Cortex of kidney (tissue), 1 donor: ENCODE results near the gene NPAS3.

Source experiments
- DNase-seq: peaks from one replicate; lab custom pipeline; 2025; lab: John Stamatoyannopoulos, UW

Gene NPAS3

DNA sequence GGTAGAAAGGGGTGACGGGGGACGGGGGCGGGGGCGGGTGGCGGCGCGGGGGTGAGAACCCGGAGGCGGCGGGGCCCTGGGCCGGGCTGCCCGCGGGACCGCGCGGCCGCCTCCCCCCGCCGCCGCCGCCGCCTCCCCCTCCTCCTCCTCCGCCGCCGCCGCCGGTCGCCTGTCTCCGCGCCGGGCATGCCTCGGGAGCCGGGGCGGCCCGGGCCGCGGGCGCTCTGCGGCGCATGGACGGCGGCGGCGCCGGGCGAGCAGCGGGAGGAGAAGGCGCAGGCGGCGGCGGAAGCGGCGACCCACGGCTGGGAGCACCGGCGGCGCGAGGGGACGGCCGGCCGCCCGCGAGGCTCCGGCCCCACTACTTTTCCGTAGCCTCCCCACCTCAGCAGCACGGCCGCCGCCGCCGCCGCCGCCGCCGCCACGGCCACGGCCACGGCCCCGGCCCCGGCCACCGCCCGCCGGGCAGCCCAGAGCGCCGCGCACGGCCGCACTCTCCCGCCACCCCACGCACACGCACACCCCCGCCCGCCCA is at the start of gene NPAS3:
TSS of gene NPAS3 (plus strand) at position 161 of the 535 bp plus-strand sequence.
- no peak for DNase-seq

DNA sequence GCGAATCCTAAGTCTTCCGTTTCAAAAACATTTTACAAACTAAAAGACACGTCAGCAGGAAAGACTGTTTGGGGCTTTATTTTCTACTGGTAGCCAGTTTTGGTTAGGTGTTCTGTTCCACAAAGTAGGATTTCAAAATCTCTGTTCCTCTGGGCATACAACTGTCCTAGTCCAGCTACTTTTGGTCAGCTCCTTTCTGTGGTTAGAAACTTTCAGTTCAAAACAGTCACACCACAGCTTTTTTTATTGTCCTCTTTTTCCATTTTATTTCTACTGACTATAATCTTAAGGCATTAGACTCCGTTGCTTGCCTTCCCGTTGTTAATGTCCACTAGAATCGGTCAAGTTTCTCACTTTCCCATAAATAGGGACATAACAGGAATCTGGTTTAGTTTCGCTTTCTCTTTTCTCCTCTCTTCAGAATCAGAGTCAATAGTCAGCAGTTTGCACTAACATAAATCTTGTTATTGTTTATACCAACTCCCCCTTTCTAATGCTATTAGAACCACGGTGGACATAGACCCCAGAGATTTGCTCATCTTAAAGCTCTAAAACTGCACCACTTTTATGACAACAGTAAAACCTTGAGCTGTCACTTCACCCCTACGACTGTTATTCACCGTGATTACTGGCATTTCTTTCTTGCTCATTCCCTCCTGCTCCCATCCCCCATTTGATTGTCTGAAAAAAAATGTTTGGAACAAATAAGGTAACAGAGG is 41.5 kb upstream of the NPAS3 start:
- DNase-seq: no peak

DNA sequence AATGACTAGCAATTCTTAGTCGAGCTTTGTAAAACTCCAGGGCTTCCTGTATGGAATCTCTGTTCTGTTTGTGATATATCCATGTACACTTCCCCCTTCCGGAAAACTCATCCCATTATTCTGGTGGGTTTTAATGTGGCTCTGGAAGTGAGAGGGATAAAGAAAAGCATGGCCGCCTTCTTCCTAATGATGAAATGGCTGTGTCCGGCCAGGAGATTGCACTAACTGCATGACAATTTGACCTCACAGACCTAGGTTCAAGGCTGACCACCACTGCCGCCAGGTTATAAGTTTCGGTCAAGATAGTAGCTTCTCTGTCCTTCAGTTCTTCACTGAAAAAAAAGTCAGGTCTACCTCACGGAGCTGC is 41.0 kb upstream of the NPAS3 start:
- no peak for DNase-seq

DNA sequence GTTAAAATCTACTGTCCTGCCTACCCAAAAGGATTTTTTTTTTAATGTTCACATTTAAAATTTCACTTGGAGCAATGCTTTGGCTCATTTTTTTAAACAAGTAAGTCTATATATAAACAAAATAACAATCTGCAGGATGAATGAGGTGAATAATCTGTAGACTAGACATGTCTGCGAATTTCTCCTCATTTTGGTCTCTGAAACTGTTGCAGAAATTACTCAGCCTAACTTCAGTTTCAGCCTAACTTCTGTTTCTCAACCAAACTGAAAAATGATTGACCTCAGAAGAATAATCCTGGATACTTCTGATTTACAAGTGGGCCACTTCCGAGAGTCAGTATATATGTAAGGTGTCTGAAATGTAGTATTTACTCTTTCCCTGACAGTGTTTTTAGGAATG is 39.8 kb upstream of the NPAS3 start:
- no peak for DNase-seq

DNA sequence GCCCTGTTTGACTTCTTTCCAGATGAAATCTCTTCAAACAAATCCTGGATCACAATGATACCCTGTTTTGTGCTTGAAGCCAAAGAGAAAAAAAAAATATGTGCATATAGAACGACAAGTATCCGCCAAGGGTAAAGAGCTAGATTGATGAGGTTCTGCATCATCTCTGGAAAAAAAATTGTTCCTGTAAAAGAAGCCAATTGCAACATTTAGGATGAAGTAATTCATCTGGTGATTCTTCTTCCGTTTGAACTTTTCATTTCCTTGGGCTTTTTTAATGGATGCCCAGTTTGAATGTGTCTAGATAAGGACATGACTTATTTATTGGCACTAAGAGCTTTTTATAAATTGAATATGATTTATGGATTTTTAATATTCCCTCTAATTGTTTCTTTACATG is 38.1 kb upstream of the NPAS3 start:
- no peak for DNase-seq

DNA sequence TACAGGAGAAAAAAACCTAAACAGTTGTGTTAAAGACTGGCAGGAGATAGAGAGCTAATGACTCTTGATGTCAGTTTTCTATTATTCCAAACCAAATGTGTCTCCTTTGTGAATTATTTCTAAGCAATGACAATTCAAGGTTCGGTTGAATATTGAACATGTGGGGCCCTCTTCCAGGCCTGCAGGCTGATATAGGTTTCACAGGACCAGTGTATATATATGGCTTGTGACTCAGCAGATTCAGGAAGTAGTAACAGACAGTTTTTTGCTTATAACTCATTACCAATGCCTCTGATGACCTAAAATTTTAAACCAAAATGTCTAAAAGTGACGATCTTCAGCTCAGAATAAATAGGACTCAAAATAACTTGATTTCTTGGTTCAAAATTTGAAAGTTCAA is 33.7 kb upstream of the NPAS3 start:
- no peak for DNase-seq

DNA sequence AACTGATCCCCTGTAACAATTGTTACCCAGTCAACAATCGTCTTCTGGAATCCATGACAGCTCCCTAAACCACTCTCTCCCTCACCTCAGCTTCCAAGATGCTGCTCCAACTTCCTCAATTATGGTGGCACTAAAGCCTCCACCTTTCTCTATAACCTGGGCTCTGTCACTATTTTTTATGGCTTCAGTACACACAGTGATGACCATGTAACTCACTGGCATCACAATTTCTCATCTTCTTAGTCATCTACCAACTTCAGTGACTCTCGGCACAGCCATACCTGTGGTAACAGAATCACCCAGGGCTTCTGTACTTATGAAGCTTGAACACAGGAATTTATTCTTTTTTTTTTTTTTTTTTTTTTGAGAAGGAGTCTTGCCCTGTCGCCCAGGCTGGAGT is 32.0 kb upstream of the NPAS3 start:
- DNase-seq: no peak

DNA sequence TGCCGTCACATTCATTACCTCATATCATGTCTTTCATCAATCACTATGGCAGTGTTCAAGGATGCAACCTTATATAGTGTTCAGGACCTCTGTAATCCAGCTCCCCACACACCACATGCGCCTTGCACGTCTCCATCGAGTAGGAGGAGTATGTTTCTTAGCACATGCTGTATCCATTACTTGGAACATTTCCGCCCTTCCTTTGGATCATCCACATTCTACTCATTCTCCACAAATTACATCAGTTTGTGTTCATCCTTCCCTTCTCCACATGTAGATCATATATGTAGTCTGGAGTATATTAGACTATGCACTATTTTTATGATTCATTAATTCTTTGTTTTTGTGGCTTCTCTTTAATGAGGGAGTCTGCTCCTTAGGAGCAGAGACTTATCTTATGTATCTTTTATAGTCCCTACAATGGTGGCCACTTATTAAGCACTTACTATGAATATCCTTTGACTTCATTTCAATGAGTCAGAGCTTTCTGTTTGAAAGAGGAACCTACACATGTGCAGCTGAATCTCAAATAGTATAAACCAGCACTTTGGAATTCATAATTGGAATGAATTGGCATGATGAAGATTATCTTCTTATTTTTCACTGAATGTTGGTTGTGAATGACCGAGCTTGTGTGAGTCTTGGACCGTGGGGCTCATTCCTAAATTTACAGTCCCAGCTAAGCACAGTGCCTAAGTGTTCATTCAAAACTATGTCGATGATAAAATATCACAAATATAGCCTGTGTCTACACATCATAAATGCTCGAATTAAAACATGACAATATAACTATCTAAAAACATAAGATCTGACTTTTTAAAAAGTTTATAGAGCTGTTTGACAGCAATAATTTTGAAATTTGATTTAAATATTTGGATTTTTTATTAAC is 30.2 kb upstream of the NPAS3 start:
- no peak for DNase-seq

DNA sequence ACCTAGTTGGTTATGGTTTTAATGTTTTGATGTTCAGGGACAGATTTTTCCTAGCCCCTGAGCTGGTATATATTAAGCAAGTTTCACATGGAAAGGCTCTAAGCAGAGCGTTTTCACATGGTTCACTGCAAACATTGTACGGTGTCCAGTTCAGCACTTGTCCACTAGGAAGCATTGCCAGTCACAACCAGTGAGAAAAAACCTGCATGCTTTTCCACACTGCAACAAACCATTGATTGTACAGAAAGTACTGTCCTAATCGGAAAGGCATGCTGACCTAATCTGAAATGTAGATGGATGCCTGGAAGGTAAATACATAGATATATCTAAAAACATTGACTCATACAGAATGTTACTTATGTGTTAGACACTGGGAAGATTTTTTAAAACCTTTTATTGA is 25.0 kb upstream of the NPAS3 start:
- DNase-seq: no peak

DNA sequence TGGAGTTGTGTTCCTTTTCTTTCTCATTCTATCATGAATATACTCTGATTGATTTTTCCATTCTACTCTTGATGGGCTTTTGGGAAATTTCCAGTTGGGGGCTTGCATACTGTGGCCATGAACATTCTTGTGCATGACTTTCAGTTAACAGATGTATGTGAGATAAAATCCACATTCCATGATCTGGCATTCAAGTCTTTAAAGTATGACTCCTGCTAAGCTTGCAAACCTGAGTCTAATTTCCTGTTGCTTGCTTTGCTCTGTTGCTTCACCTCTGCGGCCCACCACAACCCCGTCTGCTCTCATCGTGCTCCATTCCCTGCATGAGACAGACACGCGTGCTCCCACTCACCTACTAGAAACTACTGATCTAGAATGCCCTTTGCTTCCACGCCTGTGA is 24.3 kb upstream of the NPAS3 start:
- no peak for DNase-seq

DNA sequence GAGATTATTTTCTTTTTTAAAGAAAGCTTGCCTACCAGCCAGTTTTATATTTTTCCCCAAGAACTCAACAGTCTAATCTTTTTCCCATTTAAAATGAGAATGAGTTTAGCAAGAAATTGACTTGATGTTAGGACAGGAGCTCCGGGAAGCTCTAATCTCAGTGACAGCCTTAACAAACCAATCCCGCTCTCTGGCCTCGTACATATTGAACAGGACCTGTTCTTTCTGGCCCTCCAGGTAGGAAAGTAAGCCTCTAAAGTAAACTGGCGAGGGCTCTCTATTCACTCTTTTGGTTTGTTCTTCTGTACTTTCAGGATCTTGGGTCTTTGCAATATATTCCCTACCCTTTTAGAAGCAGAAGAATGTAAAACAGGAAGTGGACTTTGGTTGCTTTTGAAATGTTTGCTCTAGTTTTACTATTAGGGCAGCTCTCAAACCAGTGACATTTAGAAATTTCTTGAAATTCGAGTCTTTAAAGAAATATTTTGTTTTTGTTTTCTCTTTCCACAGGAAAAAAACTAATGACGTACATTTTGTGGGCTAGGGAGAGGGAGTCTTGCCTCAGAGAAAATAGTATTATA is 17.9 kb upstream of the NPAS3 start:
- no peak for DNase-seq

DNA sequence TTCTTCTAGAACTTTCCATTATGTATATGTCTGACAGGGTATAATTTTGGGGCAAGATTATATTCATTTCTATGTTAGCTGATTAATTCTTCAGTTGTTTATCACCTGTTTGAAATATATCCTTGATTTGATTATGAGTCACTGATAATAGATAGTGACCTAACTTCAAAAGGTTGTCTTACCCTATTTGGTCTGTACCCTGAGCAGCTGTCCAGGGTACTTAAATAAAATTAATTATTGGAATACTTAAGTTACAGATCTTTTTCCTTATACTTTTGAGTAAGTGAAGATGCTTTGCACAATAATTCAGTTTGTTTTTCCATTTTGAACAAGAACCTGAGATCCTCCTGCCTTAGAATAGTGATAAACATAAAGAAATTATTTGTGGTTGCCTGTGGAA is 13.2 kb upstream of the NPAS3 start:
- DNase-seq: no peak

DNA sequence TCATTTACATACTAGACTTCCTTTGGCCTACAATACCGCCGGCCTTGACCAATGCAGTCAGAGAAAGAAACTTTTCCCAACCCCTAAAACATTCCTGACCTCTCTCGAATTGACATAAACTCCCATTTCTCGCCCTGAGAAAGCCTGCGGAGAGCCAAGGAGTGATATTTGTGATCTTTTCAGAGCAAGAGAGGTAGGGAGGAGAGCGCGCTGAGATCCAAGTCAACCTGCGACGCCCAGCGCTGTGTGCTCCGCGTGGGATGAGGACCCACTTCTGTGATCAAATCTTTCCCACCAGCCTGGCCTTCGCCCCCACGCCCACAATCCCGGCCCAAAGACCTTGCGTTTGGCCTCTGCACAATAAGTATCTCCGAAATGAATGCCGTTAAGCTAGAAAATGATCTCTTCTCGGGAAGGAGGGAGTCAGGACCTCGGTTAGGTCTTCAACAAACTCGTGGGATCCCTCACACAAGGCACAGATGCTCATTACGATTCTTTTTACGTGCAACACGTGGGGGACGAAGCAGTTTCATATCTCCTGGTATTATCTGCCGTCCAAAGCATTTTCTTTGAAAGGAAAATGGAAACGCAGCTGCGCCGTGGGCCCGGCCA is 6.3 kb upstream of the NPAS3 start:
- no peak for DNase-seq

DNA sequence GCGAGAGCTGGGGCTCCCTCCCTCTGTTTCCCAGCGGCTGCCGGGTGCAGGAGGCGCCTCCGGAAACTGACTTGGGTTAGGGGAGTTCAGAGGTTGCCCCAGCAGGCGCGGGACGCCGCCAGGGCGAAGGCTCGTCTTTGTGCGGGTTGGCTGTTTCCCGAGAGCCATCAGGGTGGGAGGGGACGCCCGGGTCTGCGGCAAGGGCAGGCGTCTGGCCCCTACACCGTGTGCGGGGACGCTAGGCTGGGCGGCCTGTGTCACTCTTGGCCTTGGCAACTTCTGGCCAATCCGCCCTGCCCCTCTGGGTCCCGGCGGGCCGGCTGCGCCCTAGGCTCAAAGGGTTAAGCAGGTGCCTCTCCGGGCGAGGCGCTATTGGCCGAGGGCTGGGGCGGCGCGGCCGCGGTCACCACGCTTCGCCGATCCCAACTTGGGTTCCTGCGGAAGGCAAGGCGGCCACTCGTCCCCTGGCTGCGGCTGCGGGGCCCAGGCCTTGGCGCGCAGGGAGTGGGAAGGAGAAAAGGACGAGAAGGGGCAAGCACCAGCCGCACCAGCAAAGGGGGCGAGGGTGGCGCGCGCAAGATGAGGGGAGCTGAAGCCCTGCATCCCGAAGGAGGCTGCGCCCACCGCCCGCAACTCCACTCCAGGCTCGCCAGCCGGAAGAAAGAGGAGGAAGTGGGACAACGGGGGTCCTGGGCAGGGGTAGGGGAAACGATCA is 5.6 kb upstream of the NPAS3 start:
- no peak for DNase-seq

DNA sequence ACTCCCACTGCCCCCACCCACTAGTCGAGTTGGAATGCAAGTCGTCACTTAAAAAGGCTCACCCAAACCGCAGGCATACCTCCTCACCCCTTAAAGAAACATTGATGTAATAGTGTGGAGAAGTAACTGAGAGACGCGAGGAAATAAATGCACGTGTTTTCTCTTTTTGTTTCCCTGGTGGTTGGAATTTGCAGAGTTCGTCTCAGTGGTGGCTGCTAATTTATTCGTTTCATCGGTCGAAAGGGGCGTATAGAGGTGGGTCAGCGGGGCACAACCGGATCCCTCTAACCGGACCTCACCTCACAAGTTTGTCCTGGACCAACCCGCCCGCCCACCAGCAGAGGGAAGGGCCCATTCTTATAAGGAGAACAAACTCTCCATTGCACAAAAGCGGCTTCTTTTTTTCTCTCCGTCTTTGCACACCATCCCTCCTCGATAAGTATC is 5.0 kb upstream of the NPAS3 start:
- DNase-seq: no peak

DNA sequence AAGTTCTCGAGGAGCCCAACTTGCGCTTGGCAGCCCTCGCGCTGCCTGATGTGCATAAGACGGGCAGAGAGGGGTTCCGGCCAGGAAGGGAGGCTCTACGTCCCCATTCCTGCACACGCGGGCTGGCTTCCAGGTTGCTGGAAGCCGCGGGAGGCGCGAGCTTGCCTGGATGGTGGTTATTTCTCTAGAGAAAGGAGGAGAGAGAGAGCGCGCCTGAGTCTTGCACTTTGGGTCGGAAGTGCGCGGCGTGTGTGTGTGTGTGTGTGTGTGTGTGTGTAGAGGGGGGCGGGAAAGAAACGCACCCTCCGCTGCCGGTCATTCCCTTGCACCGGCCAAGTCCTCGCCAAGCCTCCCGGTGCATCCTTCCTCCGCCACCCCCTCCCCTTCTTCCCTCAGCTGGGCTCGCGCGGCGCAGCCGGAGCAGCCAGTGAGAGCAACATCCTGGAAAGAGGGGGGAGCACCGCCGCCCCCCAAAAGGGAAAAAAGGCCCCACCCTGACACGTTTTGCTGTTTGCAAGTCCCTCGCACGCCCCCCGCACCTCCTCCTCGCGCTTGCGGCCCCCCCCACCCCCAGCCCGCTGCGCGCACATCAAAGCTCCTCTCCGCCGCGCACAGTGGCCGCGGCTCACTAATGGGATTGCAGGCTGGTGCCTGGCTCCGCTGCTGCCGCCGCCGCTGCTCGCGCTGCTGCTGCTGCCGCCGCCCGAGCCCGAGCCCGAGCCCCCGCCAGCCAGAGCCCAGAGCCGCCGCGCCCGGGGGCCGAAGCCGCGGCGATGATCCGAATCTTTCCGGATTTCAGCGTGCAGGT is 4.4 kb upstream of the NPAS3 start:
- no peak for DNase-seq

DNA sequence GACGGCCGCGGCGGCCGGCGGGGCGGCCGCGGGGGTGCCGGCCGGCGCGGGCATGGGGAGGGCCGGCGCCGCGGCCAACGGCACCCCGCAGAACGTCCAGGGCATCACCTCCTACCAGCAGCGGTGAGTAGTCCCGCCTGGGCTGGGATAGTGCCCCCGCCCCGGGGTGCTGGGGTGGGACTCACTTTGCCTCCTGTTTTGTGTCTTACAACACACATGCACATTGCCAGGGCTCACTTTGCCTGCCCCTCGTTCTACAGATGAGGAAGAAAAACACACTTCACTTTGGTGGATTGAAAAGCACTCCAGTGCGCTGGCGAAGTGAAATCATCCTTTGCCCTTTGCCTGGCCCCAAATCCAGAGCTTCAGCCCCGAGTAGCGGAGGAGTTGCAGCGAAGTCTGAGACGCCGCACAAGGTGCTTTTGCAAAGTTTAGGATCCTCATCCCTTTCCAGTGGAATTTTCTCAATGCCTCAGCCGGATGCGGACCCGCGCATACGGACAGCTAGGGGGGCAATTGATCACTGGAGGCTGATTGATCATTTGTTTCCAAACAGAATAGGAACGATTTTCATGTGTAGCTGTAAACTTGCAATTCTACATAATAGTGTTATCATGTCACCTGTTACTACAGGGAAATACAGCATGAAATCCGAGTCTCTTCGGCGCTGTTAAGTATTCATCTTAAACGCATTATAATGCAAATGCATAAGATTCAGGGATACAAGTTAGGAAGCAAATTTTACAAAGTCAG is 3.6 kb upstream of the NPAS3 start:
- no peak for DNase-seq

DNA sequence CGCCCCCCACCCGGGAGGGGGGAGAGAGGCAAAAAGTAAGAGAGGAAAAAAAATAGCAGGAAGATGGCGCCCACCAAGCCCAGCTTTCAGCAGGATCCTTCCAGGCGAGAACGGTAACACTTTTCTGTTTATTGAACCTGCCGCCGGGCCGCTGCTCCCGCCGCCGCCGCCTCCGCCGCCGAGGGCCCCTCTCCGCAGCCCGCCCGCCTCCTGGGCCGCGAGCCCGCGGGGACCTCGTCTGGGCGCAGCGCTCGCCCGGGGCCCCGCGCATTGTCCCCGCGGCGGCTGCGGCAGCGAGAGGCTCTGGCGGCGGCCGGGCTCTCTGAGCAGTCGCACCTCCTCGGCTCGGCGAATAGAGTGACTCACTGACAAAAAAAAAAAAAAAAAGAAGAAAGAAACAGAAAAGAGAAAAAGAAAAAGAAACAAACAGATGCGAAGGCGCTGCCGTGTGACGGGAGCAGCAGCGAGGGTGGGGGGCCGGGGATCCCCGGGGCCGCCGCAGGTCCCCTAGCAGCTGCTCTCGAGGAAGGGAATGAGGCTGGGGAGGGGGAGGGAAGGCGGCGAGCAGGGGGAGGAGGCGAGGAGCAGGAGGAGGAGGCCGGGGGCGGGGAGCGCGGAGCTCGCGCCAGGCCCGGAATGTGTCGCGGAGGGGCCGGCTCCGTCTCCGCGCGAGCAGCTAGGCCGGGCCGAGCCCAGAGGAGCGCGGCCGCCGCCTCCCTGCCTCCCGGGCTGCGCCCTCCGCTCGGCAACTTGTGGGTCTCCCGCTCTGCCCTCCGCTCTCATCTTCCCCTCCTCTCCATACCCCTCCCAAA is 781 bp downstream of the NPAS3 start:
- no peak for DNase-seq

DNA sequence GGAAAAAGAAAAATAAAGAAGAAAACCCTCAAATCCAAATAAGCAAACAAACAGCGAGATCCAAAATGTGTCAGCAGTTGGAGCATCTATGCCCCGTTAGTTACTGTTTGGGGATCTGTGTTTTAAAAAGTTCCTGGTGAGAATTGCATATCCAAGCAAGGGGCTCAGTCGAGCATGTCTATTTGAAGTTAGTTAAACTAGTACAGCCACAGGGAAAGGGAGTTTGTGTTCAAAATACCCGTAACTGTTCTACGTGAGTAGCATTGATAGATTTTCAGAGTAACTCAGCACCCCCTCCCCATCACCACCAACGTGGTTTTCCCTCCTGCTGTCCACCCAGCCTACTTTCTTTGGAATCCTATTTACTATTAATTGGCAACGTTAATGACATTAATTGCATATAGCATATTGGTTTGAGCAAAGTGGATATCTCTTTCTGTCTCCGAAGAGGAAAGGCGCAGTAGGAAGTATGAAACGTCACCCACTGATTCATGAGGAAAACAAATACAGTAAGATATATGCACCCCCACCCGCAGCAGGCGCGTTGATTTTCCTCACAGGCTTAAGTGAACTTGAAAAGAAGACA is 1.5 kb downstream of the NPAS3 start:
- DNase-seq: no peak
